H9 (cell line): ENCODE measurements around the gene LYPD6. TPM values are rescaled to one million over a fixed set of nuclear protein-coding genes. Genes with fewer than 3 reads are reported as not detected.

Experiments used
- DNase-seq: peaks from one replicate; pipeline ENCODE4 v3.0.0-alpha.2; 2017
- H2AFZ ChIP-seq: one replicate; pipeline ENCODE4 v1.6.1; 2013; ENCODE audit warnings: mild to moderate bottlenecking, low read length, control low read depth, moderate library complexity
- H2AK5ac ChIP-seq: 2 replicates; pipeline ENCODE4 v1.6.1; 2013; ENCODE audit warnings: low read length, control low read depth, mixed read lengths; ENCODE audit not compliant: insufficient read length
- H2BK120ac ChIP-seq: one replicate; pipeline ENCODE4 v1.6.1; 2013; ENCODE audit warnings: low read depth, mild to moderate bottlenecking, low read length, control low read depth, inconsistent platforms; ENCODE audit not compliant: poor library complexity, severe bottlenecking
- H2BK12ac ChIP-seq: 2 replicates; pipeline ENCODE4 v1.6.1; 2013; ENCODE audit warnings: low read length, control low read depth, mixed read lengths, low read depth; ENCODE audit not compliant: insufficient read length
- H2BK15ac ChIP-seq: 2 replicates; pipeline ENCODE4 v1.6.1; 2013; ENCODE audit warnings: low read depth, low read length, control low read depth
- H2BK20ac ChIP-seq: one replicate; pipeline ENCODE4 v1.6.1; 2013; ENCODE audit warnings: low read depth, mild to moderate bottlenecking, low read length, control low read depth, inconsistent platforms; ENCODE audit not compliant: poor library complexity, severe bottlenecking
- H2BK5ac ChIP-seq: 2 replicates; pipeline ENCODE4 v1.6.1; 2013; ENCODE audit warnings: low read length, control low read depth, mixed read lengths; ENCODE audit not compliant: insufficient read length
- H3K14ac ChIP-seq: 2 replicates; pipeline ENCODE4 v1.6.1; 2013; ENCODE audit warnings: low read length, control low read depth; ENCODE audit not compliant: insufficient read depth
- H3K18ac ChIP-seq: 2 replicates; pipeline ENCODE4 v1.6.1; 2013; ENCODE audit warnings: low read depth, mild to moderate bottlenecking, mixed read lengths, low read length, control low read depth; ENCODE audit not compliant: insufficient read length
- H3K23ac ChIP-seq: 2 replicates; pipeline ENCODE4 v1.6.1; 2013; ENCODE audit warnings: low read length, control low read depth, mixed read lengths, low read depth; ENCODE audit not compliant: insufficient read length
- H3K23me2 ChIP-seq: 2 replicates; pipeline ENCODE4 v1.6.1; 2013; ENCODE audit warnings: low read depth, mild to moderate bottlenecking, mixed read lengths, low read length, control low read depth; ENCODE audit not compliant: insufficient read length, poor library complexity, severe bottlenecking
- H3K27ac ChIP-seq: 2 replicates; pipeline ENCODE4 v1.5.1; 2013; ENCODE audit warnings: low read length, control low read depth, mixed read lengths, low read depth; ENCODE audit not compliant: insufficient read length
- H3K27me3 ChIP-seq: 2 replicates; pipeline ENCODE4 v1.6.1; 2013; ENCODE audit warnings: low read length, control low read depth, inconsistent platforms; ENCODE audit not compliant: insufficient read depth
- H3K4ac ChIP-seq: 2 replicates; pipeline ENCODE4 v1.6.1; 2013; ENCODE audit warnings: low read depth, mild to moderate bottlenecking, control low read depth, inconsistent platforms, low read length, moderate library complexity
- H3K4me1 ChIP-seq: 2 replicates; pipeline ENCODE4 v1.6.1; 2013; ENCODE audit warnings: low read length, control low read depth, inconsistent platforms; ENCODE audit not compliant: insufficient read depth
- H3K4me2 ChIP-seq: 2 replicates; pipeline ENCODE4 v1.6.1; 2013; ENCODE audit warnings: low read length, control low read depth, mixed read lengths; ENCODE audit not compliant: insufficient read length, insufficient read depth
- H3K56ac ChIP-seq: 2 replicates; pipeline ENCODE4 v1.6.1; 2013; ENCODE audit warnings: low read depth, mild to moderate bottlenecking, mixed read lengths, low read length, control low read depth; ENCODE audit not compliant: insufficient read length
- H3K79me1 ChIP-seq: 2 replicates; pipeline ENCODE4 v1.6.1; 2013; ENCODE audit warnings: low read depth, mild to moderate bottlenecking, moderate library complexity, low read length, control low read depth, inconsistent platforms; ENCODE audit not compliant: insufficient read depth, poor library complexity, severe bottlenecking
- H3K79me2 ChIP-seq: 2 replicates; pipeline ENCODE4 v1.6.1; 2013; ENCODE audit warnings: low read length, control low read depth, inconsistent platforms; ENCODE audit not compliant: insufficient read depth
- H3K9ac ChIP-seq: 2 replicates; pipeline ENCODE4 v1.6.1; 2013; ENCODE audit warnings: low read length, control low read depth, mixed read lengths; ENCODE audit not compliant: insufficient read length; ENCODE audit errors: extremely low read depth
- H3K9me3 ChIP-seq: one replicate; pipeline ENCODE4 v1.6.1; 2013; ENCODE audit warnings: low read depth, low read length, inconsistent platforms; ENCODE audit not compliant: control insufficient read depth
- H3T11ph ChIP-seq: one replicate; pipeline ENCODE4 v1.6.1; 2013; ENCODE audit warnings: mild to moderate bottlenecking, low read length, control low read depth, inconsistent platforms
- H4K20me1 ChIP-seq: one replicate; pipeline ENCODE4 v1.6.1; 2013; ENCODE audit not compliant: control insufficient read depth, insufficient read length, insufficient read depth
- H4K5ac ChIP-seq: 2 replicates; pipeline ENCODE4 v1.6.1; 2013; ENCODE audit warnings: low read depth, mild to moderate bottlenecking, mixed read lengths, low read length, control low read depth; ENCODE audit not compliant: insufficient read length
- H4K8ac ChIP-seq: replicated peaks from 2 replicates; pipeline ENCODE4 v1.6.1; 2013; ENCODE audit warnings: low read length, control low read depth, mixed read lengths, low read depth; ENCODE audit not compliant: insufficient read length
- H4K91ac ChIP-seq: 2 replicates; pipeline ENCODE4 v1.6.1; 2013; ENCODE audit warnings: low read depth, mild to moderate bottlenecking, moderate library complexity, mixed read lengths, low read length, control low read depth; ENCODE audit not compliant: insufficient read length
- H3K27ac Mint-ChIP-seq, 3 experiments: 2 replicates in 2 of 3; 3 replicates in 1 of 3; pipeline ENCODE4 v1.8.0; 2020 to 2021; ENCODE audit warnings: mixed read lengths in 3 of 3, mild to moderate bottlenecking in 1 of 3, moderate library complexity in 1 of 3
- H3K27me3 Mint-ChIP-seq: 2 replicates; pipeline ENCODE4 v1.8.0; 2021; ENCODE audit warnings: low read depth, mild to moderate bottlenecking, moderate library complexity, mixed read lengths
- H3K36me3 Mint-ChIP-seq, 3 experiments: 2 replicates in 2 of 3; 3 replicates in 1 of 3; pipeline ENCODE4 v1.8.0; 2020 to 2021; ENCODE audit warnings: low read depth in 3 of 3, mixed read lengths in 3 of 3; ENCODE audit not compliant: insufficient read depth in 1 of 3
- H3K4me1 Mint-ChIP-seq, 2 experiments: 2 replicates each; pipeline ENCODE4 v1.8.0; 2020; ENCODE audit warnings: mixed read lengths in 2 of 2
- H3K4me3 Mint-ChIP-seq, 2 experiments: 2 replicates in 1 of 2; 3 replicates in 1 of 2; pipeline ENCODE4 v1.8.0; 2020 to 2021; ENCODE audit warnings: mild to moderate bottlenecking in 2 of 2, mixed read lengths in 2 of 2, moderate library complexity in 1 of 2
- H3K9me3 Mint-ChIP-seq, 2 experiments: 2 replicates in 1 of 2; 3 replicates in 1 of 2; pipeline ENCODE4 v1.8.0; 2020; ENCODE audit warnings: mild to moderate bottlenecking in 2 of 2, mixed read lengths in 2 of 2, moderate library complexity in 1 of 2
- whole genome bisulfite sequencing: extraction: QIAGEN DNeasy Blood & Tissue Kit; methylation state at CpG from one replicate; pipeline ENCODE4 v1.1.7; 2013; ENCODE audit warnings: missing lambda C conversion rate, low lambda C conversion rate, mixed read lengths; ENCODE audit not compliant: insufficient read length; ENCODE audit errors: extremely low coverage; 5-methylcytosine and 5-hydroxymethylcytosine counted together
- total RNA-seq: library from RNA; stranded (reverse); gene quantifications from 2 replicates; pipeline ENCODE4 v1.2.1, GENCODE V29; 2021
- TF ChIP-seq, protein P1 (sequence below): fragments of 200-600 bp; sonication (generic); conservative IDR thresholded peaks from 3 replicates; pipeline ENCODE4 v1.8.0; 2021; ENCODE audit warnings: antibody characterized with exemption, mild to moderate bottlenecking

The LYPD6 gene
- total RNA-seq, 1 experiment from 2014 or later, result 3.0 TPM

DNA sequence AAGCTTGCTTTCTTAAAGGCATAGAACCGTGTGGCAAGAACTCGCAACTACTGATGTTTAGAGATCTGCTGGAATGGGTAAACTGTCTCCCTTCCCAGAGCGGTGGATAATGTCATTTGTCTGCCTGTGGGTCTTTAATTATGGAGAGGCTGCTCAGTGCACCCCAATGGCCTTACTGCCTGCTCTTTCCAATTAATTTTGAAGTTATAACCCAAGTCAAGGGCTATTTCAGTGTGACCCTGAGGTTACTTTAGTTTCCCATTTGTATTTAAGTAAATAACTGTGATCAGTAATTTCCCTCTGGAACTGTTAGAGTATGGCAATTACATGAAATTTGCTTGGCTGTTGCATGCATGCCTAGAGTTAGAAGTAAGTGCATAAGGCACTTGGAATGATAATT, 48.9 kb upstream of the LYPD6 start:
- Histone ChIP-seq H3K23ac (no peak overlapping the region), H3T11ph (no peak overlapping the region), H3K23me2 (no peaks in the 10 kb centered on the region), H3K14ac (no peak overlapping the region), H4K8ac (no peak overlapping the region), H3K18ac (no peak overlapping the region), H2BK12ac (no peak overlapping the region), H2BK5ac (no peak overlapping the region), H4K91ac (no peak overlapping the region), H2BK20ac (no peak overlapping the region), H2AK5ac (no peak overlapping the region), H3K9ac (no peak overlapping the region), H4K5ac (no peak overlapping the region), H4K20me1 (no peaks in the 10 kb centered on the region), H2AFZ (no peak overlapping the region), H3K4me1 (no peaks in the 10 kb centered on the region), H3K27ac (no peak overlapping the region), H2BK120ac (no peak overlapping the region), H3K27me3 (no peaks in the 10 kb centered on the region), H3K9me3 (no peaks in the 10 kb centered on the region), H3K4me2 (no peak overlapping the region), H3K4ac (no peak overlapping the region), H3K56ac (no peak overlapping the region), H2BK15ac (no peak overlapping the region), H3K79me1 (no peaks in the 10 kb centered on the region), H3K79me2 (no peaks in the 10 kb centered on the region)
- no peak overlapping the region for H3K27ac Mint-ChIP-seq
- H3K9me3 Mint-ChIP-seq, result no peaks in the 10 kb centered on the region; a peak in 1 of 5 replicates
- H3K4me1 Mint-ChIP-seq, result 0 out of 4 replicates have a peak, but pooled peaks cover 2 to 3% of the 10 kb centered on the region in 2 experiments
- no peaks in the 10 kb centered on the region for H3K36me3 Mint-ChIP-seq
- TF ChIP-seq, protein P1, sequence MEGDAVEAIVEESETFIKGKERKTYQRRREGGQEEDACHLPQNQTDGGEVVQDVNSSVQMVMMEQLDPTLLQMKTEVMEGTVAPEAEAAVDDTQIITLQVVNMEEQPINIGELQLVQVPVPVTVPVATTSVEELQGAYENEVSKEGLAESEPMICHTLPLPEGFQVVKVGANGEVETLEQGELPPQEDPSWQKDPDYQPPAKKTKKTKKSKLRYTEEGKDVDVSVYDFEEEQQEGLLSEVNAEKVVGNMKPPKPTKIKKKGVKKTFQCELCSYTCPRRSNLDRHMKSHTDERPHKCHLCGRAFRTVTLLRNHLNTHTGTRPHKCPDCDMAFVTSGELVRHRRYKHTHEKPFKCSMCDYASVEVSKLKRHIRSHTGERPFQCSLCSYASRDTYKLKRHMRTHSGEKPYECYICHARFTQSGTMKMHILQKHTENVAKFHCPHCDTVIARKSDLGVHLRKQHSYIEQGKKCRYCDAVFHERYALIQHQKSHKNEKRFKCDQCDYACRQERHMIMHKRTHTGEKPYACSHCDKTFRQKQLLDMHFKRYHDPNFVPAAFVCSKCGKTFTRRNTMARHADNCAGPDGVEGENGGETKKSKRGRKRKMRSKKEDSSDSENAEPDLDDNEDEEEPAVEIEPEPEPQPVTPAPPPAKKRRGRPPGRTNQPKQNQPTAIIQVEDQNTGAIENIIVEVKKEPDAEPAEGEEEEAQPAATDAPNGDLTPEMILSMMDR, result no peak
- H3K4me3 Mint-ChIP-seq, result no peak overlapping the region
- DNase-seq, result no peak
- WGBS, result no CpG with 5 or more reads among the region's 3 CpGs
- no peaks in the 10 kb centered on the region for H3K27me3 Mint-ChIP-seq
